ENCODE data around the gene CAPN8.

CAPN8 gene

GRCh38 chr1:223702735-223703667 lies 37.5 kb upstream of the CAPN8 start:
- no peak for DNase-seq

GRCh38 chr1:223700942-223701637 lies 35.6 kb upstream of the CAPN8 start:
- peak; percentile 54 for DNase-seq

- no peak for DNase-seq
Observed at GRCh38 chr1:223700388-223700918, 35.0 kb upstream of the CAPN8 start.

- DNase-seq, result no peak
Observed at GRCh38 chr1:223695941-223696340, 30.4 kb upstream of the CAPN8 start.

GRCh38 chr1:223695014-223695548 lies 29.6 kb upstream of the CAPN8 start:
- DNase-seq, result no peak

- no peak for DNase-seq
Observed at GRCh38 chr1:223691121-223691520, 25.6 kb upstream of the CAPN8 start.

- no peak for DNase-seq
Observed at GRCh38 chr1:223684488-223684792, 18.9 kb upstream of the CAPN8 start.

- peak; percentile 89 for DNase-seq
Observed at GRCh38 chr1:223683586-223684487, 18.3 kb upstream of the CAPN8 start.

GRCh38 chr1:223682502-223682901 lies 17.0 kb upstream of the CAPN8 start:
- no peak for DNase-seq

- DNase-seq, result no peak
Observed at GRCh38 chr1:223680188-223680587, 14.7 kb upstream of the CAPN8 start.

GRCh38 chr1:223678841-223679240 lies 13.3 kb upstream of the CAPN8 start:
- no peak for DNase-seq

GRCh38 chr1:223674119-223674890 lies 8.8 kb upstream of the CAPN8 start:
- no peak for DNase-seq

GRCh38 chr1:223670458-223671159 lies 5.1 kb upstream of the CAPN8 start:
- peak; percentile 61 for DNase-seq

GRCh38 chr1:223669003-223669795 lies 3.7 kb upstream of the CAPN8 start:
- no peak for DNase-seq

GRCh38 chr1:223667484-223668182 lies 2.1 kb upstream of the CAPN8 start:
- DNase-seq, result no peak

GRCh38 chr1:223664106-223664505 lies 1.4 kb downstream of the CAPN8 start:
- DNase-seq, result no peak

- no peak for DNase-seq
Observed at GRCh38 chr1:223662943-223663342, 2.6 kb downstream of the CAPN8 start.

GRCh38 chr1:223659711-223660110 lies 5.8 kb downstream of the CAPN8 start:
- DNase-seq, result no peak

GRCh38 chr1:223657978-223658377 lies 7.5 kb downstream of the CAPN8 start:
- no peak for DNase-seq

- no peak for DNase-seq
Observed at GRCh38 chr1:223654083-223654482, 11.4 kb downstream of the CAPN8 start.
